CD4-positive, alpha-beta T cell (primary cell): ENCODE results near the gene UPK1B. TPM values are rescaled to one million over a fixed set of nuclear protein-coding genes. Genes with fewer than 3 reads are reported as not detected.
"Not testable (repeated sequence)": the region's sequence is repeated elsewhere in the genome, so short reads cannot be mapped to it uniquely, and the experiment has no call there.

Experiments
- ATAC-seq: fragments of 200-7000 bp; cut with Tn5 transposase; one replicate; pipeline ENCODE4 v1.10.0; 2022; ENCODE audit warnings: mild to moderate bottlenecking; ENCODE audit not compliant: poor library complexity
- CTCF ChIA-PET: fragments of 350-600 bp; sonication (Branson Sonifier 250); formaldehyde crosslinking; loops from one replicate; lab custom pipeline; 2021; ENCODE audit warnings: antibody characterized with exemption, inconsistent platforms; lab: Charles Lee
- POLR2A ChIA-PET: fragments of 350-600 bp; sonication (Branson Sonifier 250); formaldehyde crosslinking; loops from one replicate; lab custom pipeline; 2021; ENCODE audit warnings: antibody characterized with exemption, inconsistent platforms; lab: Charles Lee
- DNase-seq, 14 experiments: peaks; one replicate each; pipeline ENCODE4 v3.0.0-alpha.2; 2013 to 2020; ENCODE audit warnings: mixed read lengths in 2 of 14
- H3K27ac ChIP-seq, 2 donors: one replicate each; pipeline versions ENCODE4 v1.5.1 to v1.7.0; 2013; ENCODE audit warnings: low read length in 2 of 2, low read depth in 1 of 2, mild to moderate bottlenecking in 1 of 2
- H3K27me3 ChIP-seq, 2 experiments: 1 replicate in 1 of 2; 2 replicates in 1 of 2; pipeline versions ENCODE4 v1.6.1 to v1.7.0; 2013; ENCODE audit warnings: low read length in 2 of 2, control low read depth in 1 of 2, mild to moderate bottlenecking in 1 of 2, moderate library complexity in 1 of 2; ENCODE audit not compliant: insufficient read depth in 2 of 2, control insufficient read depth in 1 of 2
- H3K36me3 ChIP-seq: one replicate; pipeline ENCODE4 v1.6.1; 2013; ENCODE audit warnings: low read length, control low read depth; ENCODE audit not compliant: insufficient read depth
- H3K4me1 ChIP-seq: one replicate; pipeline ENCODE4 v1.6.1; 2013; ENCODE audit warnings: low read length, control low read depth; ENCODE audit not compliant: insufficient read depth
- H3K4me3 ChIP-seq: one replicate; pipeline ENCODE4 v1.5.1; 2013; ENCODE audit warnings: mild to moderate bottlenecking, low read length, moderate library complexity
- H3K9me3 ChIP-seq, 2 experiments: 1 replicate in 1 of 2; 2 replicates in 1 of 2; pipeline versions ENCODE4 v1.6.1 to v1.7.0; 2013; ENCODE audit warnings: low read length in 2 of 2, mild to moderate bottlenecking in 2 of 2, control low read depth in 1 of 2, moderate library complexity in 1 of 2; ENCODE audit not compliant: control insufficient read depth in 1 of 2, insufficient read depth in 1 of 2
- H3K27ac Mint-ChIP-seq: one replicate; pipeline ENCODE4 v1.8.0; 2020; ENCODE audit warnings: mixed read lengths
- H3K27me3 Mint-ChIP-seq: one replicate; pipeline ENCODE4 v1.8.0; 2021; ENCODE audit warnings: mixed read lengths
- H3K36me3 Mint-ChIP-seq: one replicate; pipeline ENCODE4 v1.8.0; 2021; ENCODE audit warnings: low read depth, mixed read lengths
- H3K4me1 Mint-ChIP-seq: one replicate; pipeline ENCODE4 v1.8.0; 2021; ENCODE audit warnings: low read depth, mixed read lengths
- H3K4me3 Mint-ChIP-seq: one replicate; pipeline ENCODE4 v1.8.0; 2020; ENCODE audit warnings: mild to moderate bottlenecking, mixed read lengths
- H3K9me3 Mint-ChIP-seq: one replicate; pipeline ENCODE4 v1.8.0; 2020; ENCODE audit warnings: mixed read lengths
- intact Hi-C, 2 experiments: fragments of 100-400 bp; cut with DNase I in 1 of 2; cut with micrococcal nuclease in 1 of 2; formaldehyde crosslinking; loops; one replicate each; pipeline versions ENCODE4 v1.15.1 to v1.9.0; 2023 to 2025; cut with DNase I, micrococcal nuclease
- total RNA-seq, 174 experiments: library from RNA in 2 of 174; stranded (reverse) in 2 of 174; gene quantifications; one replicate each; pipeline ENCODE4 v1.2.3 and lab custom pipeline; 2021 to 2026
- TF ChIP-seq, protein P1 (sequence below): fragments of 200-600 bp; IDR thresholded peaks from one replicate; pipeline ENCODE4 v1.8.0; 2022; ENCODE audit warnings: antibody characterized with exemption, mild to moderate bottlenecking

The UPK1B gene
- total RNA-seq, 2 experiments from 2014 or later = not detected

DNA sequence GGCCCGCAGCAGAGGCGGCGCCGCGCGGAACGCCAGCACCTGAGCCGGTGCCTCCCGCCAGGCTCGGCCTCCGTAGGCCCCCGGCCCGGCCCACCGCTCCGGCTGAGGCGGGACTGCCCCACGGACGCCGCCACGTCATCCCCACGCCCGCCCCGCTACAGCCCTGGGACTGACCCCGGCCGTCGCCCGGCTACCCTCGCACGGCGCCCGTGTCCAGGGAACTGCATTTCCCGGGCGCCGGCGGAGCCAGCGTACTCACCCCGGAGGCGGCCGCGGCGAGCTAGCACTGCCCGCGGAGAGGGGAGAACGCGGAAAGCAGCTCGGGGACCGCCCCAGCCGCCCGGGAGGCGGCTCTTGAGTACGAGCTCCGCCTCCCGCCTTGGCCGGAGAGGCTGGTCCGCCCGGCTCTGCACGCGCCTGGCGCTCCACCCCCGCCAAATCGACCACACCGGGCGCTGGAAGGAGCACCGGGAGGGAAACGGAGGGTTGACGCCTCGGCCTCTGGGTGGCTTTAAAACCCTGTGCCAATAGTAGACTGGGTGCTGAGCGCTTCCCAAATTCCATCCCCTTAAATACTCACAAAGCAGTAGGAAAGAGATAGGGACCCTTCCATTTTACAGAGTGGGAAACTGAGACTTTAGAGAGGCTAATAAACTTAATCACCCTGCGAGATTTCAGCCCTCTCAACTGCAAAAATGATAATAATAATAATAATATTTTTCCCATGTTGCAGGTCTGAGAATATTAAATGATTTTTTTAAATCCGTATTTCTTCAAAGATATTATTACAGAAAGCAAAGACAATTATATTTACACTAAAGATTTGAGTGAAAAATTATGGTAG lies 67.4 kb downstream of the UPK1B start, which contains the start of gene B4GALT4:
TSS of gene B4GALT4 (minus strand) at position 288 of the 844 bp plus-strand sequence. CDS start 10,779 bp downstream, outside the sequence.
- Mint-ChIP-seq H3K27ac (peak within 1 kb of the TSS; percentile 83), H3K4me1 (peaks cover 46% of the 10 kb centered on the region), H3K27me3 (no peaks in the 10 kb centered on the region), H3K36me3 (peaks cover 12% of the 10 kb centered on the region), H3K9me3 (no peaks in the 10 kb centered on the region), H3K4me3 (peak within 1 kb of the TSS; percentile 93)
- ChIA-PET CTCF (interaction anchor here (0.6 to 3.1 kb wide), 20 partner anchors 9 to 358 kb away, joined by 3 to 19 read pairs (median 4); partner anchors contain the start of genes ARHGAP31 and TEX55), POLR2A (interaction anchor here (0.6 to 2.0 kb wide), 24 partner anchors 9 to 437 kb away, joined by 3 to 36 read pairs (median 5); partner anchors contain the start of genes ARHGAP31, COX17, IGSF11 and TMEM39A)
- Histone ChIP-seq H3K4me3 (peak within 1 kb of the TSS; percentile 79), H3K9me3 (no peaks in the 10 kb centered on the region), H3K27me3 (no peaks in the 10 kb centered on the region), H3K27ac (peak within 1 kb of the TSS; percentile 81 to 86), H3K36me3 (peaks cover 12% of the 10 kb centered on the region), H3K4me1 (peaks cover 35% of the 10 kb centered on the region)
- TF ChIP-seq, protein P1, sequence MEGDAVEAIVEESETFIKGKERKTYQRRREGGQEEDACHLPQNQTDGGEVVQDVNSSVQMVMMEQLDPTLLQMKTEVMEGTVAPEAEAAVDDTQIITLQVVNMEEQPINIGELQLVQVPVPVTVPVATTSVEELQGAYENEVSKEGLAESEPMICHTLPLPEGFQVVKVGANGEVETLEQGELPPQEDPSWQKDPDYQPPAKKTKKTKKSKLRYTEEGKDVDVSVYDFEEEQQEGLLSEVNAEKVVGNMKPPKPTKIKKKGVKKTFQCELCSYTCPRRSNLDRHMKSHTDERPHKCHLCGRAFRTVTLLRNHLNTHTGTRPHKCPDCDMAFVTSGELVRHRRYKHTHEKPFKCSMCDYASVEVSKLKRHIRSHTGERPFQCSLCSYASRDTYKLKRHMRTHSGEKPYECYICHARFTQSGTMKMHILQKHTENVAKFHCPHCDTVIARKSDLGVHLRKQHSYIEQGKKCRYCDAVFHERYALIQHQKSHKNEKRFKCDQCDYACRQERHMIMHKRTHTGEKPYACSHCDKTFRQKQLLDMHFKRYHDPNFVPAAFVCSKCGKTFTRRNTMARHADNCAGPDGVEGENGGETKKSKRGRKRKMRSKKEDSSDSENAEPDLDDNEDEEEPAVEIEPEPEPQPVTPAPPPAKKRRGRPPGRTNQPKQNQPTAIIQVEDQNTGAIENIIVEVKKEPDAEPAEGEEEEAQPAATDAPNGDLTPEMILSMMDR = no peak
- intact Hi-C loops = loop anchor here (1.0 to 5.0 kb wide), 10 partner anchors 22 to 356 kb away; partner anchors contain the start of genes ARHGAP31 (in 1 of the 2) and TMEM39A (in 1 of the 2)
- peak; percentile 56 for ATAC-seq
- DNase-seq = peak; percentile 34 to 86 (median 60)

GRCh38 chr3:119242387-119243057 lies 69.1 kb downstream of the UPK1B start:
- H3K9me3 ChIP-seq, H3K27ac ChIP-seq, H3K36me3 Mint-ChIP-seq, H3K27me3 Mint-ChIP-seq, H3K36me3 ChIP-seq, H3K9me3 Mint-ChIP-seq, DNase-seq, H3K4me3 Mint-ChIP-seq, H3K4me3 ChIP-seq, ATAC-seq, H3K27me3 ChIP-seq, H3K27ac Mint-ChIP-seq: not testable (repeated sequence)
- peaks cover 29% of the 10 kb centered on the region for H3K4me1 Mint-ChIP-seq
- CTCF ChIA-PET = interaction anchor here (1.3 to 3.1 kb wide), 5 partner anchors 53 to 358 kb away, joined by 3 to 19 read pairs (median 13); partner anchors contain the start of gene ARHGAP31
- intact Hi-C loops = loop anchor here (5.0 kb wide), 2 partner anchors 145 to 205 kb away; no protein-coding TSS in a partner anchor
- H3K4me1 ChIP-seq = peaks cover 27% of the 10 kb centered on the region
- POLR2A ChIA-PET = interaction anchor here (1.3 to 2.0 kb wide), 3 partner anchors 33 to 359 kb away, joined by 5 to 12 read pairs (median 9); partner anchors contain the start of gene IGSF11

GRCh38 chr3:119243058-119243529 lies 69.7 kb downstream of the UPK1B start:
- H3K4me1 ChIP-seq = peaks cover 23% of the 10 kb centered on the region
- H3K27me3 Mint-ChIP-seq, H3K9me3 Mint-ChIP-seq, H3K4me3 Mint-ChIP-seq, H3K36me3 Mint-ChIP-seq, H3K36me3 ChIP-seq, DNase-seq, CTCF ChIA-PET, H3K27ac ChIP-seq, H3K9me3 ChIP-seq, H3K4me3 ChIP-seq, H3K27ac Mint-ChIP-seq, POLR2A ChIA-PET, ATAC-seq, H3K27me3 ChIP-seq: not testable (repeated sequence)
- intact Hi-C loops = loop anchor here (5.0 kb wide), 2 partner anchors 146 to 206 kb away; no protein-coding TSS in a partner anchor
- peaks cover 26% of the 10 kb centered on the region for H3K4me1 Mint-ChIP-seq
